Measurements from ENCODE around the gene ISYNA1.

ISYNA1 gene

GRCh38 chr19:18397242-18398202, 40.4 kb downstream of the ISYNA1 start, which contains the start of gene LRRC25:
Gene LRRC25, minus strand, starts transcription at chr19:18397622. Its CDS starts 659 bp downstream, at chr19:18396963.
- FAIRE-seq (no peak), DNase-seq (ENCODE audit: insufficient read length, low spot score) (no peak)

- FAIRE-seq: no peak
- no peak for DNase-seq (ENCODE audit: insufficient read length, low spot score)
Observed at GRCh38 chr19:18396471-18397241, 41.3 kb downstream of the ISYNA1 start.

GRCh38 chr19:18393836-18394235, 44.1 kb downstream of the ISYNA1 start:
- no peak for DNase-seq (ENCODE audit: insufficient read length, low spot score)

GRCh38 chr19:18392926-18393325, 45.0 kb downstream of the ISYNA1 start:
- FAIRE-seq: no peak
- no peak for DNase-seq (ENCODE audit: insufficient read length, low spot score)

More at GRCh38 chr19:18393836-18394235, 44.1 kb downstream of the ISYNA1 start:
- peak; percentile 48 for FAIRE-seq

GRCh38 chr19:18392417-18392816, 45.5 kb downstream of the ISYNA1 start:
- DNase-seq (ENCODE audit: insufficient read length, low spot score): no peak

GRCh38 chr19:18391509-18392075, 46.3 kb downstream of the ISYNA1 start:
- FAIRE-seq (no peak), DNase-seq (ENCODE audit: insufficient read length, low spot score) (no peak)

More at GRCh38 chr19:18392417-18392816, 45.5 kb downstream of the ISYNA1 start:
- no peak for FAIRE-seq

- no peak for DNase-seq (ENCODE audit: insufficient read length, low spot score)
- FAIRE-seq: no peak
Observed at GRCh38 chr19:18390065-18390907, 47.6 kb downstream of the ISYNA1 start.

- FAIRE-seq: no peak
Observed at GRCh38 chr19:18389726-18390064, 48.2 kb downstream of the ISYNA1 start.

GRCh38 chr19:18388960-18389725, 48.8 kb downstream of the ISYNA1 start:
- FAIRE-seq: no peak
- DNase-seq (ENCODE audit: insufficient read length, low spot score): no peak

More at GRCh38 chr19:18389726-18390064, 48.2 kb downstream of the ISYNA1 start:
- DNase-seq (ENCODE audit: insufficient read length, low spot score): no peak

- DNase-seq (ENCODE audit: insufficient read length, low spot score) (peak; percentile 91), FAIRE-seq (peak; percentile 80)
Observed at GRCh38 chr19:18388100-18388959, 49.6 kb downstream of the ISYNA1 start.

GRCh38 chr19:18386543-18387271, 51.2 kb downstream of the ISYNA1 start:
- DNase-seq (ENCODE audit: insufficient read length, low spot score) (no peak), FAIRE-seq (no peak)

- FAIRE-seq (no peak), DNase-seq (ENCODE audit: insufficient read length, low spot score) (no peak)
Observed at GRCh38 chr19:18385675-18386542, 52.0 kb downstream of the ISYNA1 start, which contains the start of gene GDF15. Gene GDF15, plus strand, starts transcription at chr19:18386158. Its CDS starts 32 bp downstream, at chr19:18386190.

GRCh38 chr19:18385359-18385674, 52.6 kb downstream of the ISYNA1 start:
- FAIRE-seq: no peak
- no peak for DNase-seq (ENCODE audit: insufficient read length, low spot score)

GRCh38 chr19:18384775-18385174, 53.2 kb downstream of the ISYNA1 start:
- no peak for FAIRE-seq
- DNase-seq (ENCODE audit: insufficient read length, low spot score): no peak

All from GM19239 (cell line).